OCI-LY1 (cell line): ENCODE data around the gene CD300A.
A peak's percentile ranks its signal among the peaks of the same experiment; 100 is the strongest.

ENCODE experiments used
- H2AFZ ChIP-seq: fragments of 200-600 bp; sonication (generic), shearing (Covaris generic); 2 replicates; pipeline ENCODE4 v1.6.0; 2014; ENCODE audit warnings: antibody characterized with exemption, mild to moderate bottlenecking, low read length
- H3F3A ChIP-seq: fragments of 200-600 bp; sonication (generic), shearing (Covaris generic); 2 replicates; pipeline ENCODE4 v1.6.0; 2014; ENCODE audit warnings: mild to moderate bottlenecking, antibody characterized with exemption, low read length, moderate library complexity; ENCODE audit not compliant: insufficient read depth
- H3K27ac ChIP-seq: fragments of 200-600 bp; sonication (generic); 2 replicates; pipeline ENCODE4 v1.5.1; 2014; ENCODE audit warnings: low read length, mixed run types, mild to moderate bottlenecking, low read depth; ENCODE audit not compliant: poor library complexity, severe bottlenecking
- H3K27me3 ChIP-seq: fragments of 200-600 bp; sonication (generic); 2 replicates; pipeline ENCODE4 v1.6.0; 2014; ENCODE audit warnings: antibody characterized with exemption, mild to moderate bottlenecking, low read length, moderate library complexity; ENCODE audit not compliant: insufficient read depth
- H3K36me3 ChIP-seq: fragments of 200-600 bp; sonication (generic); 2 replicates; pipeline ENCODE4 v1.6.1; 2014; ENCODE audit warnings: mild to moderate bottlenecking, antibody characterized with exemption, low read length, moderate library complexity, mixed read lengths; ENCODE audit not compliant: insufficient read depth
- H3K4me1 ChIP-seq: fragments of 200-600 bp; sonication (generic); 2 replicates; pipeline ENCODE4 v1.5.1; 2014; ENCODE audit warnings: mild to moderate bottlenecking, low read length, moderate library complexity; ENCODE audit not compliant: insufficient read depth, severe bottlenecking
- H3K4me2 ChIP-seq: fragments of 200-600 bp; sonication (generic), shearing (Covaris generic); 2 replicates; pipeline ENCODE4 v1.6.1; 2014; ENCODE audit warnings: low read length
- H3K4me3 ChIP-seq: fragments of 200-600 bp; sonication (generic); 2 replicates; pipeline ENCODE4 v1.5.1; 2014; ENCODE audit warnings: low read length, low read depth, mild to moderate bottlenecking, mixed read lengths; ENCODE audit not compliant: poor library complexity, severe bottlenecking
- H3K79me2 ChIP-seq: fragments of 200-600 bp; shearing (Covaris generic); 2 replicates; pipeline ENCODE4 v1.6.1; 2016; ENCODE audit warnings: mixed run types, low read length, mixed read lengths; ENCODE audit not compliant: insufficient read depth
- H3K9ac ChIP-seq: fragments of 200-600 bp; sonication (generic), shearing (Covaris generic); 2 replicates; pipeline ENCODE4 v1.6.1; 2014; ENCODE audit warnings: mild to moderate bottlenecking, low read length, mixed read lengths
- H3K9me2 ChIP-seq: fragments of 200-600 bp; sonication (generic), shearing (Covaris generic); 2 replicates; pipeline ENCODE4 v1.6.1; 2014; ENCODE audit warnings: low read depth, mild to moderate bottlenecking, low read length, mixed read lengths
- H3K9me3 ChIP-seq: fragments of 200-600 bp; shearing (Covaris generic); 2 replicates; pipeline ENCODE4 v1.6.1; 2014; ENCODE audit warnings: low read length, mixed read lengths
- H4K20me1 ChIP-seq: fragments of 200-600 bp; sonication (generic), shearing (Covaris generic); 2 replicates; pipeline ENCODE4 v1.6.0; 2016; ENCODE audit warnings: mild to moderate bottlenecking, low read length; ENCODE audit not compliant: insufficient read depth
- CTCF ChIP-seq: fragments of 200-600 bp; sonication (generic), shearing (Covaris generic); IDR thresholded peaks from 2 replicates; pipeline ENCODE4 v1.5.1; 2017; ENCODE audit warnings: mild to moderate bottlenecking, antibody characterized with exemption, low read length, moderate library complexity, mixed read lengths
- EZH2 ChIP-seq: fragments of 200-600 bp; sonication (generic), shearing (Covaris generic); IDR thresholded peaks from 2 replicates; pipeline ENCODE4 v1.8.0; 2017; ENCODE audit warnings: borderline replicate concordance, mixed run types, mild to moderate bottlenecking, antibody characterized with exemption, low read length, moderate library complexity, mixed read lengths

Gene CD300A

GRCh38 chr17:74455025-74455545 is 11.3 kb upstream of the CD300A start:
- no peak overlapping the region for H2AFZ ChIP-seq
- no peak overlapping the region for H3K9ac ChIP-seq
- H3K79me2 ChIP-seq = no peaks in the 10 kb centered on the region
- H3K9me2 ChIP-seq = no peaks in the 10 kb centered on the region
- no peaks in the 10 kb centered on the region; the same call in 1 of the 2 replicates for H3K27me3 ChIP-seq
- H3K27ac ChIP-seq = no peak overlapping the region
- H3K4me3 ChIP-seq = no peak overlapping the region
- H4K20me1 ChIP-seq = no peaks in the 10 kb centered on the region
- TF ChIP-seq CTCF = no peak
- no peak for TF ChIP-seq EZH2
- no peaks in the 10 kb centered on the region for H3F3A ChIP-seq
- no peak overlapping the region for H3K4me2 ChIP-seq
- H3K4me1 ChIP-seq = no peaks in the 10 kb centered on the region
- H3K36me3 ChIP-seq = no peaks in the 10 kb centered on the region
- no peaks in the 10 kb centered on the region for H3K9me3 ChIP-seq

GRCh38 chr17:74455821-74456220 is 10.6 kb upstream of the CD300A start:
- no peak for TF ChIP-seq CTCF
- TF ChIP-seq EZH2 = no peak
- Histone ChIP-seq H3K27ac (no peak overlapping the region), H3K9me2 (no peaks in the 10 kb centered on the region), H3K4me2 (no peak overlapping the region), H3K4me1 (no peaks in the 10 kb centered on the region), H3K79me2 (no peaks in the 10 kb centered on the region), H2AFZ (no peak overlapping the region), H3F3A (no peaks in the 10 kb centered on the region), H3K9me3 (no peaks in the 10 kb centered on the region), H3K4me3 (no peak overlapping the region), H3K9ac (no peak overlapping the region), H3K27me3 (no peaks in the 10 kb centered on the region; the same call in 1 of the 2 replicates), H4K20me1 (no peaks in the 10 kb centered on the region), H3K36me3 (no peaks in the 10 kb centered on the region)

GRCh38 chr17:74457146-74457819 is 9.2 kb upstream of the CD300A start:
- Histone ChIP-seq H3K4me2 (no peak overlapping the region), H3K36me3 (no peaks in the 10 kb centered on the region), H3K27ac (no peak overlapping the region), H3K4me1 (no peaks in the 10 kb centered on the region), H3K27me3 (no peaks in the 10 kb centered on the region; the same call in 1 of the 2 replicates), H3F3A (no peaks in the 10 kb centered on the region), H3K9me2 (no peaks in the 10 kb centered on the region), H3K4me3 (no peak overlapping the region), H3K79me2 (no peaks in the 10 kb centered on the region), H2AFZ (no peak overlapping the region), H4K20me1 (no peaks in the 10 kb centered on the region), H3K9me3 (no peaks in the 10 kb centered on the region), H3K9ac (no peak overlapping the region)
- TF ChIP-seq EZH2 (no peak), CTCF (peak; percentile 94)
